Activated naive CD4-positive, alpha-beta T cell treated with anti-CD3 and anti-CD28 coated beads, Interleukin-2, amount 50 U/mL, for 16 hours (primary cell): Measurements from ENCODE around the gene MTUS2.
"Not testable (repeated sequence)": the region's sequence is repeated elsewhere in the genome, so short reads cannot be mapped to it uniquely, and the experiment has no call there.

ENCODE experiments used
- DNase-seq: peaks from one replicate; pipeline ENCODE4 v3.0.0-alpha.2; 2020

MTUS2 gene

DNA sequence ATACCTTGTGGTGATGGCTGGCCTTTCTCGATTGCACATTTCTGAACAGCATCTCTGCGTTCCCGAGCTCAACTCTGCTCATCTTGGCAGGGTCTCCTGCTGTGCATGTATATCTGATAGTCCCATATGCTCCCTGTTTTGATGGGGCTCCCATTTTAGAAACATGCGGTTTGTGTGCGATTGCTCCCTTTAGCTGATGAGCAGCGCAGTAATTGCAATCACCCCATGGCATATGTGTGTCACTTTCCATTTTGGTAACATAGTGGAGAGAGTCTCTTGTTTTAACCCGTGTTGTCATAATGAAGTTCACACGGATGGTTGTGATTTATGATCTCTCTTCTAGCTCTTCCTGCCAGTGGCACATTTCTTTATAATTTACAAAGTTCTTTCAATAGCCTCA is 144.7 kb downstream of the MTUS2 start:
- DNase-seq, result no peak

DNA sequence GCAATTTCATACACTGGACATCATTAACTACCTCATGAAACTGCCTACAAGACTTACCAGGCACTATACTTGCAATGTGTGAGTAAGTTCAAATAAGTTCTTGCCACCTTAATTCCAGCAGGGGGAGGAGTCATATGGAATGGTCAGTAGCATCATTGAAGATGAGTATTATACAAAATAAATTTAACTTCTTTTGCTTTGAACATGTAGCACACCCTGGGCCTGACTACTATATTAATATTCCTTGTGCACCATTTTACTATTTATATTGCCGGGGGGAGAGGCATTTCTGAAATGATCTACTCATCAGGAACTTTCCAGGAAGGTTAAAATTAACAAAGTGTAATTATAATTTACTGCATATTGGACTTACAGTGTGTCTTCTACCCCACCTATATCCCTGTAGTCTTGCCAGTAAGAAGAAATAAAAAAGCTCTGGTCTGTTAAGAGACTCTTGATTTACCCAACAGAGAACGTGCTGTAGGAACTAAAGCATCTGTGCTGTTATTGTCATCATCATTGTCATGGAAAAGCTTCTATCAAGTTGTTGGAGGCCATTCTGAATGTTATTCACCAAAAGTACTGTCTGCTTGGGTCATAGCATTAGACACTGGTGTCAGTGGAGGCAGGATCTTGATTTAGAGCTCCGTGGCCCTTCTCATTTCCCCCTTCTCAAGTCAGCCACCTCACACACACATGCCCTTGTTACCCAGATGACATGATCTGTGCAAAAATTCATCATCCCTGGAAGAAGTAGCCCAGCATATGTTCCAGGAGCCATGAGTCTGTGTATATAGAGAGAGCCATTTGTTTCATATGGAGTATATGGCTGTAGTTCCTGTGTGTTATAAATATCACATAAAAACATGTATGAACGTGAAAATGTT is 147.1 kb downstream of the MTUS2 start:
- no peak for DNase-seq

DNA sequence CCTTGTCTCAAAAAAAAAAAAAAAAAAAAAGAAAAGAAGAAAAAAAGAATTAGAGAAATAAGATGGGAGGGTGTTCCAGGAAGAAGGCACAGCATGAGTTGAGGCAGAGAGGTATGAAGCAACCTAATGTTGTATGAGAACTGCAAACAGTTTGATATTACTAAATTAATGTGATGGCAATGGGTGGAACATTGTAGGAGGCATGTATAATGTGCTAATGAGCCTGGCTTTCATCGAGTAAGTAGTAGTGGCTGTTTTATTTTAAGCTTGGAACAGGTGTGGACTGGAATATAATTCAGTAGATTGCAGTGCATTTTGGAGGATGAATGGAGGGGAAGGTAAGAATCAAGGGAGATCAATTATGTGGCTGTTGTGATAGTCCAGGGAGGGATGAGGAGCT is 156.1 kb downstream of the MTUS2 start:
- no peak for DNase-seq

DNA sequence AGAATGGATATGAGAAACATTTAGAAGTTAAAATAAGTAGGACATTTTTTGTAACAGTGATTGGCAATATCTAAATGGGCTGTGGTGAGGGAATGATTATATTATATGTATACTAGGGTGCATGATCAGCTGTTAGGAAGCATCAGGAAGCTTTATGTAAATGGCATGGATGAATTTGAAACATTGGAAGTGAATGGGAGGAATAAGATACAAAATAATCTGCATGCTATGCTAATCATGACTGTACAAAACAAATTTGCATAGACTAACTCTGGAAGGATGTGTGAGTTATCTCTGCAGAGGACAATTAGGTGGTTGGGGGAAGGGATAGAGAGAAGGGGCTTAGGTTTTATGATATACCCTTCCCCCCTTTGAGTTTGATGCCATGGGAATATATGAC is 156.5 kb downstream of the MTUS2 start:
- DNase-seq, result no peak

DNA sequence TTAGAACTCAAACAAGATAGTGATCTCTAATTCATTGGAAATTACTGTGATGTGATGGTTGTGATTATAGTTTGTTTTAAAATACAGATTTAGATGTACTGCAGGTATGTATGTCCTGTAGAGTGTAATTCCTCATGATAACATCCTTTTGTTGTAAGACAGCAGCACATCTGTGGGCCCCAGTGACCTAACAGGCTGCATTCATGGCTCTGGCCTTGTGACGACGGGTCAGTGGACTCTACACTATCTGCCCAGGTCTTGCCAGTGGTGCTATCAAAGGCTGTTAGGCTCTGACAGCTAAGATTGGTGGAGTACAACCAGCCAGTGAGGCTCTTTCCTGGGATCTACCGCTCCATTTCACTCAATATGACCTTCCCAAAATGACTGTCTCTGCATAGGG is 158.4 kb downstream of the MTUS2 start:
- DNase-seq, result no peak

DNA sequence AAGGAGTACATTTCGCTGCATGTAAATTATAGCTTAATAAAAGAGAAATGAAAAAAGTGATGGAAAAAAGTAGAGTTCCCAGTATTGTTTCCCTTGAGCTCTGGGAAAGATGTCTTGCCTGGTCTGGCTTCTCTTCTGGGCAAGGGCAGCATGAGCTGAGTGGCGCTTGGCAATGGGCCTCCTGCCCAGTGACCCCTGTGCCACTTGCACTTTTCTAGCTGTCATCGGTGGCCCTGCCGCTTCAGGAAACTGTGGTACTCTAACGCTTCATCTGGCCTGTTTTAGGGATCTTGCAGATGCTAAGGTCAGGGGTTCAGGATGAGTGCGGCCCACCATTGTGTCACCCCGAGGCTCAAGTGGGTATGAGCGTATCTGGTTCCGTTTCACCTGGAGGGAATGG is 161.4 kb downstream of the MTUS2 start:
- DNase-seq, result no peak

DNA sequence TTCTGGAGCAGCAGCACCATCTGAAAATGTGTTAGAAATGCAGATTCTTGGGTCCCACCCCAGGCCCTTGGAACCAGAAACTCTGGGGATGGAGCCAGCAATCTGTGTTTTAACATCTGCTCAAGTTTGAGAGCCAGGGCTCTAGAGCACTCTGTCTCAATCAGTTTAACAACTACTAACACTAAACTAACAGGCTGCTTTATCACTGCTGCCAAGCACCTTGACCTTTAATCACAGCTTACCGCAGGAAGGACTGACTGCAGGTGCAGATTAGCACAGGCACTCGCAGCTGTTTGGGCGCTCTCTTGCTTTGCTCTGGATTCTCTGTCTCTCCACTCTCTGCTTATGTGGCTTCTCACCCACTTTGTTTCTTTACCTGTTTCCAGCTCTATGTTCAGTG is 163.5 kb downstream of the MTUS2 start:
- no peak for DNase-seq

DNA sequence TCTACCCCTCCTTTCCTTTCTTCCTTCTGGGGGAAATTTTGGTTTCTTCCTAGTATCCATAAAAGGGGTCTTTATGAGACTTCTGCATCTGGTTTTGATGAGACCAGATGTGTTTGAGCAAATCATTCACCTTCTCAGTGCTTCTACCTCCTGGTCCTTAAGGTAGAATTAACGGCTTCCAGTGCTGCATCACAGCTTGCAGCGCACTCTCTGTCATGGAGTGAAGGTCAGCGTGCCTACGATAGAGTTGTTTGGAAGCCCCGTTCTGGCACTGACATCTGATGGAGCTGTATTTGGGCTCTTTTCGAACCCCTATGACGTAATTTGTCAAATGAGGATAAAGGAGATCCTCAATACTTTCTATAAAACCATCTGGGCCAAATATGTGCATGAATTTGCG is 164.2 kb downstream of the MTUS2 start:
- no peak for DNase-seq

DNA sequence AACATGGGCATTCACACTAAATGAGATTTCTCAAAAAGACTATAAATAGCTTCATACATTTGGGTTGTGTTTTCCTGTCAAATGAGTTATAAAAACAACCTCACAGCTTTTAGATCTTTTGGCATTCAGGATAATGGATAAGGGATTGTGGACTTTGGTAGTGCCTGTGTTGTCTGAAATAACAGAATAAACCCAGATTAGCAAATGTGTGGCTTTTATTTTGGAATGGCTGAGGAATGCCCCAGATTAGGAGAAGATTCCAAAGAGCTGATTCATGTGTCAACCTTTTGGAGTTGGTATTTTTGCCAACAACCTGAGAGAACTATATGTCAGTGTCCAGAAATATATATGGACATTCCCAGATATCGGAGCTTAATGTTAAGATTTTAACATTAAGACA is 164.7 kb downstream of the MTUS2 start:
- DNase-seq, result no peak

DNA sequence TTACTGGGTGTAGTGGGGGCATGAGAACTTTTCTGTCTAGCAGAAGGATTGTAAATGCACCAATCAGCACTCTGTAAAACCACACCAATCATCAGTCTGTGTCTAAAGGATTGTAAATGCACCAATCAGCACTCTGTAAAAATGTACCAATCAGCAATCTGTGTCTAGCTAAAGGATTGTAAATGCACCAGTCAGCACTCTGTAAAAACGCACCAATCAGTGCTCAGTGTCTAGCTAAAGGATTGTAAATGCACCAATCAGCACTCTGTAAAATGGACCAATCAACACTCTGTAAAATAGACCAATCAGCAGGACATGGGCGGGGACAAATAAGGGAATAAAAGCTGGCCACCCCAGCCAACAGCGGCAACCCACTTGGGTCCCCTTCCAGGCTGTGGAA is 170.2 kb downstream of the MTUS2 start:
- DNase-seq, result not testable (repeated sequence)

DNA sequence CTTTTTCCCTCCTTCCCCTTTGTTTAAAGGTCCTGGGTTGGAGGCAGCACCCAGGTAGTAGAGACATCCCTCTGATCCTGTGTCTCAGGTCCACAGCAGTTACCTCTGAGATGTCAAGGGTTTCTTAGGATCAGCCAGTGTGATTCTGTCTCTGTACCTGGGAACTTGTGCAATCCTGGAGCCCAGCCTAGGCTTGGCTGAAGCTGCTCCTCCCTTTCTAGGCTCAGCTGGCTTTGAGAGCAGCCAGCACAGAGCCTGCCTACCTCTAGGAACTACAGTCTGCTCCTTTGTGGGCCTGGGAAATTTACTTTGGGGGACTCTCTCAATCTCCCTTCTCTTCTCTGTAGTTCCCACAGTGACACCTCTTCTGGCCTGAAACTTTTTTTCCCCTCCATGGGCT is 171.6 kb downstream of the MTUS2 start:
- no peak for DNase-seq

DNA sequence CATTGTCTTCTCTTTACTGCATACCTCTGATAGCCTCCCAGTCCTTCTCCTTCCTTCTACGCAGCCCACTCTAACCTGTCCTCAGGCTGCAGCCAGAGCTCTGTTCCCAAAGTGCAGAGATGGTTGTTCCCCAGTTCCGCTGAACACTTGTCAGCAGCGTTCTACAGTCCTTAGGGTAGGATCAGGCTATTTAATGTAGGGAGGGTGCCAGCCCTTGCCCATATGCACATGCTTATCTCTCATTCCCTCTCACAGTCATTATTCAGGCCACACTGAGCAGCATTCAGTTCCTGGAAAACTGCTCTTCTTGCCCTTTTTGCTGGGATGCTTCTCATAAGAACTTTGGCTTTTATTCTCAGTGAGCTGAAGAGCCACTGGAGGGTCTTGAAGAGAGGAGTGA is 180.7 kb downstream of the MTUS2 start:
- no peak for DNase-seq

DNA sequence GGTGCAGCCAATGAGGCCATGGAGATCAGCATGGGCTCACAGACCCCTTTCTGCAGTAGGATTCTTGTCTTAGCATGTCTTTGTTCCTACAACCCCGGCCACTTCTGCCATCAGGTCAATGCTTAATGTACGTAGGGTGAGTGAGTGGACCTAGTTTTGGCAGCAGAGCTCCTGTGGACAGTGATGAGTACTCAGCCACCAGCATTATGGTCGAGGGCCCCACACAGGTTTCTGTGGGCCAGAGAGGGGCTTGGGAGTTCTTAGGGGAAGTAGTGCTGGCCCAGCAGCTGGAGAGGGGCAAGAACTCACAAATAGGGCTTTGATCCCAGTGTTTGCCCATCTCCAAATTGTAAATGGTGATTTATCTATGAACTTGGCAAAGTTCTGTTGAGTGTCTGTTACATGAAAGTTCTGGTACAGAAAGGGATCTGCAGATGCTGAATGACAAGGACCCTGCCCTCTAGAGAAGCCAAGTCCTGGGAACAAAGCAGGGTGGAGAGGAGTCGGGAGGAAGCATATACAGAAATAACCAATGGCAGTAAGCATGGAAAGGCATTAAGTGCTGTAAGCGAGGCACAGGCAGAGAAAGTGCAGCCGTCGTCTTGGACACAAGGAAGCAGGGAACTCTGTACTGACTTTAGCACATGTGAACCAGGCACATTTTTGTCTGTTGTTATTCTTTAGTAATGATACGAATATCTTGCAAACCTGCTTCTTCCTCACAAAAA is 185.1 kb downstream of the MTUS2 start:
- DNase-seq, result no peak

DNA sequence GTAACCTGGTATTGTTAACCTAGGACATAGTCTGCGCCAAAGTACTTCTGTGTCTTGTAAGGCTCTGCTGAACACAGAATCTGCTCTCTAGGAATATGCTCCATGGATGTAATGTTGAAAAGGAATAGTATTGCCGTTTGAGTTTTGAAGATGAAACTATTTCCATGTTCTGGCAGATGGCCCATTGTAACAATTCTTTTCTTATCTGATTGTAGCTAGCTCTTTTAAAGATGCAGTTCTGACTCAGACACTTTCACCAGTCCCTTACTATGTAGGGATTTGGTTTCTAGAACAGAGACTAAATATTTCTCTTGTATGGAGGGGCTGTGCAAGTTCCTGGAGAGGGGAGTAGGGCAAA is 185.6 kb downstream of the MTUS2 start:
- DNase-seq, result no peak

DNA sequence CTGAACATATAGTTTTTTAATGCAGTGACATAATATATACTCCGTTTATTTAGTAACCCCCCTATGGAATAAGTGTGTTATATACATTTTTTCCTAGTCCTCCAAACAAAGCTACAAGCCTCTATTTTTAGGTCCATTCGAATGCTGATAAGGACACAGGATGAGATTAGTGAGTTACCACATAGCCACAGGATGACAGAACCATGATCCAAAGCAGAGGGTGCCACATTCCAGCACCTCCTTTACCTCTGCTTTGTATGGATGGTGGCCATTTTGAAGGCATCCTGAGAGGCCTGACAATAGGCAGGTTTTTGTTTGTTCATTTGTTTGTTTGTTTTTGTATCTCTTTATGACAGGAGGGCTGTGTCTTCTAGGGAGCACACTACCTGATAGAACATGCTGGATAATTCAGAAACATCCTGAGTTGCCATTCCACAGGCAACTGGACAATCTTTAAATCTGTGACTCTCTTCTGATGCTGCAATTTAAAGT is 186.3 kb downstream of the MTUS2 start:
- DNase-seq, result no peak

DNA sequence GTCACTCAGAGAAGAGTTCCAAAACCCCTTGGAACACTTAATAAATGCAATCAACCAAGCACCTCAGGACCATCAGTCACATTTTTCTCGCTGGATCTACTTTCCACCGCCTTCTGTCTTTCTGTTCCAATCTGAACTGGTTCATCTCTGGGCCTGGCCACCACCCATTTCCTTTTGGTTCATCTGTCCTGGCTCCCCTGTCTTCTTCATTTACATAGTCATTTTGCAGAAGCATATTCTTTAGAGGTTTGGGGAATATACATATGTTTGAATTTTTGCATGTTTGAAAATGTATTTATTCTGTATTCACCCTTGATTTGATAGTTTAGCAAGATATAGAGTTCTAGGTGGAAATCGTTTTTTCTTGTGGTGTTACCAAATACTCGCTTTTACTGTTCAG is 188.2 kb downstream of the MTUS2 start:
- no peak for DNase-seq

DNA sequence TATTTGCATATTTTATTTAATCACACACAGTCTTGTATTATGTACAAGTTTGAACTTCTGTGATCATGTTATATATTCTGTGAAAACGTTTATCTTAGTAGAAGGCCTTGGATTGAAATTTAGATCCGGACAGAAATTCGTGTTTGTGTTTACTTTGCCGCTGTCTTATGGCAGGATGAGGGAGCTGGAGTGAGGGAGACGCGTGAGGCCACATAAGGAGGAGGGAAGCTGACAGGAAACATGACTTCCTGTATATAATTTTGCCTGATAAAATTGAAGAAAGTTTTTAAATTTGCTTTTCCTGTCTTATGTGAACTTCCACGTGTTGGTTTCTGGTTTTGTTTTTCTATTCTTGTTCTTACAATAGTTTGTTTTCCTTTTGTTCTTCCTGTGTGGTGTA is 200.2 kb downstream of the MTUS2 start:
- no peak for DNase-seq

DNA sequence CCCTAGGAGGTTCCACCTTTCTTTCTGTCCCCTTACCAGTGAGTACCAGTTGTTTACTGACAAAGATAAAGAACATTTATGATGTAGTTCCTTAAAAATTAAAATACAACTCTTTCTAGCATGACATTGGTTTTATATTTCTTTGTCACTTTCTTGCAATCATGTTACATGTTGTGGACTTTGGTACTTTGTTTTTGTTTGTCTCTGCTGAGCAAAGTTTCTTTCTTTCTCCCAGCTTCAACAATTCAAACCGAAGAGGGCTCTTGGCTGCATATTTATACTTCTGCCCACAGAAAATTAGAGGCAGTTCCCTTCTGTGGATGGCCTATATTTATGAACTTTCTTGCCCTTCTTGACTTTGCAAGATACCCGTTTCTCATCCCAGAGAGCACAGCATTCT is 201.2 kb downstream of the MTUS2 start:
- DNase-seq, result no peak

DNA sequence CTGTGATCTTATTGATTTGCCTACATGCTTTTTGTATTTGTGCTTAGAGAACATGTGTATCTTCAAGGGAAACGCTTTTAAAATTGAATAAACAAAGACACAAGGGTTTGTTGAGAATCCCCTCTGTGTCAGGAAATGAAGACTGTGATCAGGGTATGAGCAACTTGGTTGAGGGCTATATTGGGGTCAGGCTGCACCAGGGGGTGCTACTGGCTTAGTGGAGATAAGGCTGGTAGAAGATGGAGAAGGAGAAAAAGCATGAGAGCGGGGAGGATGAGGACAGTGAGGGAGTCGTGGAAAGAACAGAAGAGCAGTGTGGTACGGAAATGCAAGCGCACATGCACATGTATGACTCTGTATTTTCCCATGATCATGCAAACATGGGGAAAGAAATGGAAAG is 201.6 kb downstream of the MTUS2 start:
- no peak for DNase-seq

DNA sequence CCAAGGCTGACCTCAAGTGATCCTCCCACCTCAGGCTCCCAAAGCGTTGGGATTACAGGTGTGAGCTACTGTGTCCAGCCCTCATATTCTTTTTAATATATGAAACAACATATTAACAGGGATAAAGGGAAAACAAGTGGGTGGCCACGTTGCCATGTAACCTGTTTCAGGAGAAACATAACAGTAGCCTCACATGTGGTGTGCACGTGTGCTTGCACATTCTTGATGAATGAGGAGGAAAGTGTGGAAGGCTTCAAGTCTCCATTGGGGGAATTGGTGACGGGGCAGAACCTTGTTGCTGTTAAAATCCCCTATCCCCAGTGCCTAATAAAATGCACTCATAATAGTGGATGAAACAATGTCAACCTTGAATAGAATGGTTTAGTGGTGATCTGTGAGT is 202.3 kb downstream of the MTUS2 start:
- no peak for DNase-seq

DNA sequence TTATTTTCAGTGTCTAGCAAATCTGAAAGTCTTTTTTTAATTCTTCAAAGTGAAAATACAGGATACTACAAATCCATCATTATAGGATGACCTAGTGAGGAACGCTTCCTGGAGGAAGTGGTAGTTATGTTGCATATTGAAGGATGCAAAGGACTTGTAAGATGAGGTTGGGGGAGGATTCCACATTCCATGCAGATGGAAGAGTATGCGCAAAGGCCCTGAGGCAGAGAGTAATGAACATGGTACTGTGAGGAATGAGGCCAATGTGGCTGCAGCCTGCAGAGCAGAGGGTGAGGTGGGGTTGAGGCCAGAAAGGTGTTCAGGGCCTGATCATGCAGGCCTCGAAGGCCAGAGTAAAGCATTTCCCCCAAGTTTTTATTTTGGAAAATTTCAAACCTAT is 202.8 kb downstream of the MTUS2 start:
- no peak for DNase-seq

DNA sequence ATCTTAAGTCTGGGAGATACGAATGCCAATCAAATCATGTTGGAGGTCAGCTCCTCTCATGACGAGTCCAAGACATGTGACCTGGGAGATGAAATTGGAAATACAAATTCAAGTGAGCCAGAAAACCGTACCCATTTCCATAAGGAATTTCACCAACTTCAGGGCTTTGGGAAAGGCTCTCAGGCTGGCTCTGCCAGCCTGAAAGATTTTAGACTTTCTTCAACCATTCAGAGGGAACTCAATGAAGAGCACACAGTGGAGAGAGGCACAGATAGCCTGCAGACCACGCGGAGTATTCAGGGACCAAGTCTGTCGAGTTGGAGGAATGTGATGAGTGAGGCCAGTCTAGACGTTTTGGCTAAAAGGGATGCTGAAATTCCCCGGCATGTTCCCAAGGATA is 204.6 kb downstream of the MTUS2 start:
- no peak for DNase-seq

DNA sequence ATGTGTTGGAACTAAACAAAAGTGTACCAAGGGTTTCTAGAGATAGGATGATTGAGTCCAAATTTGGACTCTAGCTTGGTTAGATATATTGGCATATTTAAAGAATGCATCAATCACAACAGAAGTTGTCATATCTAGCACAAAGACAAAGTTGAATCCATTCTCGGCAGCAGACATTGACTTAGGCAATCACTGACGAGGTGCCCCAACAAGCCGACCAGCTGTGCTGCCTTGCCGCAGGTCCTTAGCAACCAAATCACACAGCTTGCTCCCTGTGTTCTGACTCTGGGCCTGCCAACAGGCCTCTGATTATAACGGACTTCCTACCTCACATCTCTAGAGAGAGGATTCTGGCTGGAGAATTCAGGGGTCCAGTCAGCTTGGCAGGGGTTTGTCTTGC is 208.7 kb downstream of the MTUS2 start:
- no peak for DNase-seq

DNA sequence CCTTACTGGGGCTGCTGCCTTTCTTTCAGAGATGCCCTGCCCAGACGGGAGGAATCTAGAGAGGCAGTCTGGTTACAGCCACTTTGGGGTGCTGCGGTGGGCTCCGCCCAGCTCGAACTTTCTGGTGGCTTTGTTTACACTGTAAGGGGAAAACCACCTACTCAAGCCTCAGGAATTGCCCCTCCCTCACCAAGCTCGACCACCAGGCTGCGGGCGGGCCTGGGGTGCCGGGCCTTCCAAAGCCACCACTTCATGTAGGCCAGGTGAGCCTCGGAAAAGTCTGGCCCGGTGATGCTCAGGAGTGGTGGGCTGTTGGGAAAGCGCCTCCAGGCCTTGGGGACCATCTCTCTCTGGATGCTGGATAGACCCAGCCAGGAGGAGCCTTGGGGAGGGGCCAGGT is 218.6 kb downstream of the MTUS2 start:
- DNase-seq, result no peak

DNA sequence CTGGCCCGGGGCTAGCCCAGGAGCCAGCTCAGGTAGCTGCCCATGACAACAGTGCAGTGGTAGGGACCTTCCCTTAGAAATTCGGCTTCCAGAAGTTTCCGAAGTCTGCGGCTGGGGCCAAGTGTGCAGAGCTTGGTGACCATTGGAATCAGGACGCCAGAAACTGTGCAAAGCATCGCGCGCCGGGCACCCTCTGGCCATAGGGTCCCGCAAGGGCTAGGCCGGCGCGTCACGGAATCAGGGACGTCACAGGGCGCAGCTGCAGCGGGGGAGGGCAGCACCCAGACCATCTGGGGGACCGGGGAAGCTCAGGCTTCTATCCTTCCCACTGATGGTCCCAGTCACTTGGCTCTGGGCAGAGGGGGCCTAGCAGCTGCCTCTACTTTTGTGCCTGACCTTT is 219.1 kb downstream of the MTUS2 start:
- DNase-seq, result no peak
